Measurements from ENCODE around the gene PICK1. TPM values are rescaled to one million over a fixed set of nuclear protein-coding genes. Genes with fewer than 3 reads are reported as not detected.

Gene PICK1
- total and polyA plus RNA-seq, 2 of the 8 experiments (the other 6 are each of a cell fraction or from before 2014, with no cell fraction given): 20.4 to 22.9 TPM

DNA sequence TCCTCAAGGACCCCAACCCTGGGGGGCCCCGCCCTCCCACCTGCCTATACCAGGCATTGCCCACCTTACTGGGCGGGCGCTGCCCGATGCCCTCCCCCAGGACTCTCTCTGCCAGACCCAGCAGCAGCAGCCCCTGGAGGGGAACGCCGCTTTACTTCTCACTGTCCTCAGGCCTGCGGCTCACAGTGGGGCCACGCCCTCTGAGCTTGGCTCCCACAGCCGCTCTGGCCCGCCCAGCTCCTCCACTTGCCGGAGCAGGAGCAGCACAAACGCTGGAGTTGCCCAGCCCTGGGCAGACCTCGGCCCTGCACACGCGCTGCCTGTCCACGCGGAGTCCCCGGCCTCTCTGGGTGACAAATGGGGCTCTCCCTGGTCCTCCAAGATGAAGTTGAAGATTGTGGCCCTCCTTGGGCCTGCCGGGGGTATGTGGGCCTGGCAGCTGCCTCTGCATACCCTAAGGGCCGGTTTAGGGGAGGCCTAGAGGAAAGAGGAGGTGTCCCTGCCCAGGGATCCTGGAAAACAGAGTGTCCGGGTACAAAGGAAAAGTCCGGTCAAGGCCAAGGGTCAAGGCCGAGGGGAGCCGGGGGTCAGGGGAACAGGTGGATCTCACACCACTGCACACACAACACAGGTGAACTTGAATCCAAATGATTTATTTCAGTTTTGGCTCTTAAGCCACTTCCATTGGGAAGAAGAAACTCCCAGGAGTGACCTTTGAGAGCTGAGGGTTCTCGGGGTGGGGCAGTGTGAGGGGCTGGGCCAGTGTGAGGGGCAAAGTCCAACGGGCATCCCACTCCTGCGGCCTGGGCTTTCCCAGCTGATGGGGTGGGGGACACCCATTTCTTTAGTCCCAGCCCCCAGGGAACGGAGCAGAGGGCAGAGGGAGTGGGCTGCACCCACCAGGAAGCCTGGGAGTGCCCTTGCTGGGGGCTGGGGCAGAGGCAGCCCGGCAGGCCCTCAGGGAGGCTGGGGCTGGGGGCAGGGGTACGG, 54.0 kb downstream of the PICK1 start:
- Histone ChIP-seq H3K4me2 (ENCODE audit: insufficient read depth in 1 of 2, low read depth in 2 of 2, low read length in 2 of 2) (no peak overlapping the region; a peak in 1 of 4 replicates), H2AFZ (ENCODE audit: low read length) (no peak overlapping the region), H3K4me3 (ENCODE audit: extremely low read depth in 1 of 4, insufficient read depth in 2 of 4, low read depth in 3 of 4, low read length in 4 of 4) (no peak overlapping the region), H3K18ac (ENCODE audit: extremely low read depth, low read length) (no peak overlapping the region), H3K36me3 (ENCODE audit: control insufficient read depth in 2 of 4, insufficient read depth in 4 of 4, low read length in 3 of 4) (no peaks in the 10 kb centered on the region), H3K23ac (ENCODE audit: insufficient read length) (no peak overlapping the region), H3K23me2 (ENCODE audit: low read depth, low read length) (0 out of 2 replicates have a peak, but pooled peaks cover 1% of the 10 kb centered on the region), H4K8ac (ENCODE audit: extremely low read depth, insufficient read depth, low read length) (peak overlapping the region; percentile 57; the same call in 1 of the 2 replicates), H3K27me3 (replicated peaks in 1 of 4; ENCODE audit: control insufficient read depth in 3 of 4, extremely low read depth in 1 of 4, insufficient read depth in 3 of 4, low read length in 3 of 4) (no peaks in the 10 kb centered on the region; a peak in 2 of 7 replicates), H4K5ac (ENCODE audit: insufficient read length, low read depth, low read length) (no peak overlapping the region), H2BK20ac (ENCODE audit: low read length) (no peak overlapping the region), H4K91ac (replicated peaks; ENCODE audit: insufficient read length, low read length) (no peak overlapping the region), H3K9ac (replicated peaks in 1 of 4; ENCODE audit: extremely low read depth in 1 of 4, low read depth in 3 of 4, low read length in 3 of 4) (no peak overlapping the region), H3K4me1 (replicated peaks in 1 of 4; ENCODE audit: control insufficient read depth in 3 of 4, insufficient read depth in 4 of 4, low read length in 3 of 4) (peaks cover 0 to 9% (median 7%) of the 10 kb centered on the region in 4 experiments; a peak in 3 of 7 replicates), H3K4ac (replicated peaks; ENCODE audit: insufficient read length, low read depth, low read length) (no peak overlapping the region), H3K79me2 (ENCODE audit: control insufficient read depth in 1 of 2, insufficient read depth in 2 of 2, low read length in 2 of 2) (no peaks in the 10 kb centered on the region), H2BK15ac (ENCODE audit: low read length) (no peak overlapping the region), H3K79me1 (ENCODE audit: low read depth, low read length) (no peaks in the 10 kb centered on the region), H3K9me3 (ENCODE audit: insufficient read depth in 2 of 2, low read depth in 1 of 2, low read length in 1 of 2) (no peaks in the 10 kb centered on the region), H2AK5ac (ENCODE audit: low read depth, low read length) (0 out of 2 replicates have a peak overlapping the region, but pooled peaks have one; percentile 24), H3K14ac (ENCODE audit: insufficient read length) (no peak overlapping the region), H3K56ac (replicated peaks; ENCODE audit: insufficient read length, low read depth, low read length) (no peak overlapping the region), H2BK120ac (replicated peaks; ENCODE audit: low read depth, low read length) (no peak overlapping the region), H2BK12ac (ENCODE audit: low read depth, low read length) (no peak overlapping the region), H3K27ac (ENCODE audit: low read depth, low read length) (no peak overlapping the region), H2BK5ac (ENCODE audit: low read depth, low read length) (no peak overlapping the region), H4K20me1 (replicated peaks in 1 of 2; ENCODE audit: control insufficient read depth in 1 of 2, insufficient read depth in 2 of 2, low read length in 2 of 2) (no peaks in the 10 kb centered on the region)
- WGBS, 2 experiments (ENCODE audit: extremely low coverage in 1 of 2, insufficient coverage in 1 of 2, insufficient read length in 1 of 2, insufficient replicate concordance in 2 of 2, low coverage in 1 of 2, low lambda C conversion rate in 2 of 2, missing lambda C conversion rate in 1 of 2): 77% methylated on average over 22 of the region's 30 CpGs; no CpG with 5 or more reads in 1 of the 2 experiments
- ChIA-PET CTCF (ENCODE audit: partially characterized antibody) (interaction anchor here (0.7 to 10.2 kb wide), 15 partner anchors 10 to 544 kb away, joined by 3 to 194 read pairs (median 7); partner anchors contain the start of gene PICK1), POLR2A (ENCODE audit: partially characterized antibody) (interaction anchor here (0.7 to 1.5 kb wide), 4 partner anchors 9 to 27 kb away, joined by 4 to 5 read pairs (median 4); partner anchors contain the start of gene SLC16A8)
- FAIRE-seq: no peak
- DNase-seq (ENCODE audit: low read depth in 1 of 2, low spot score in 2 of 2): no peak
- TF ChIP-seq ASH2L (IDR thresholded peaks at IDR 0.05; ENCODE audit: low read length) (no peak), TCF12 (IDR thresholded peaks at IDR 0.05; ENCODE audit: low read depth, low read length) (no peak), TEAD4 (IDR thresholded peaks at IDR 0.05; ENCODE audit: low read depth, low read length) (no peak), CBX8 (IDR thresholded peaks at IDR 0.05; ENCODE audit: borderline replicate concordance, low read depth, low read length) (no peak)
